Measurements from ENCODE around the gene TTPAL. TPM values are rescaled to one million over a fixed set of nuclear protein-coding genes. Genes with fewer than 3 reads are reported as not detected.

Gene TTPAL, protein sequence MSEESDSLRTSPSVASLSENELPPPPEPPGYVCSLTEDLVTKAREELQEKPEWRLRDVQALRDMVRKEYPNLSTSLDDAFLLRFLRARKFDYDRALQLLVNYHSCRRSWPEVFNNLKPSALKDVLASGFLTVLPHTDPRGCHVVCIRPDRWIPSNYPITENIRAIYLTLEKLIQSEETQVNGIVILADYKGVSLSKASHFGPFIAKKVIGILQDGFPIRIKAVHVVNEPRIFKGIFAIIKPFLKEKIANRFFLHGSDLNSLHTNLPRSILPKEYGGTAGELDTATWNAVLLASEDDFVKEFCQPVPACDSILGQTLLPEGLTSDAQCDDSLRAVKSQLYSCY
- 10 to 100 TPM; 18.0 to 18.4 TPM for total RNA-seq

DNA sequence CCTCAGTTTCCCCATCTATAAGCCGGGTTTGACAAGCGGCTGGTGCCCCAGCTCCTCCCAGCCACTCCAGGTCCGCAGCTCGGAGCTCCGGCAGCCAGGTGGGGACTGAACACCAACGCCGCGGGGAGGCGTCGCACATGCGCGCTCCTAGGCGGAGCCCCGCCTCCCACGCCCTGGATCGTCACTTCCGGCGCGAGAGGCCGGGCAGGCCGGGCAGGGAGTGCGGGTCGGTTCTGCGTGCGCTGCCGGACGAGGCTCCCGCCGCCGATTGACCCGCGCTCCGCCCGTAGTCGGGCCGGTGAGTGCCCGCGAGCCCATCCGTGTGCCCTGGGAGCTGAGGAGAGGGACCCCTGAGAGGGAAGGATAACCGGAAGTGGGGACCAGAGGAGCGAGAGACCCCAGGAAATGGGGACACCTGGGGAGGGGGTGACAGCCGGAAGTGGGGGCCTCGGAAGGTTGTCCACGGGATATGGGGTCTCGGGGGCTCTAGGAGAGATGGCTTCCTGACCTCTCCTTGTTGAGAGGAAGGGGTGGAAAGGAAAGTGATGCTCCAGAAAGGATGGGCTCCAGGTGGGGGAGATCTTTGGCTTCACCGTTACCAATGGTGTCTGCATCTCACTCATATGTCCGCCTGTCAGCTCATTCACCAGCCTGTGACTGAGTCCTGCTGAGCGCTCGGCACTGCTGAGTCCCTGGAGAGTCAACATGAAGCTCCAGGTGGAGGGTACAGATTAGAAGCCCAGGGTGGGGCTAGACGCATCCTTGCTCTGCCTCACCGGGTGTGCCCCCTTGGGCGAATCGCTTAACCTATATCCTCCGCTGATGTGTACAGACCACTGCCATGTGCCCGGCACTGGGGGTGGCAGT is at the start of gene TTPAL:
Gene TTPAL, plus strand, starts transcription at position 181 of the 867 bp plus-strand sequence. CDS start 4,126 bp downstream, outside the sequence.
- peak; percentile 91 for DNase-seq
- Mint-ChIP-seq H3K27me3 (ENCODE audit: low read depth) (peaks cover 2% of the 10 kb centered on the region), H3K4me1 (ENCODE audit: low read depth) (peaks cover 20% of the 10 kb centered on the region), H3K36me3 (ENCODE audit: low read depth) (peaks cover 5% of the 10 kb centered on the region), H3K9me3 (ENCODE audit: insufficient read depth) (no peaks in the 10 kb centered on the region), H3K4me3 (peak within 1 kb of the TSS; percentile 94), H3K27ac (peak within 1 kb of the TSS; percentile 99)
- ChIA-PET CTCF (interaction anchor here (0.8 to 1.9 kb wide), 10 partner anchors 9 to 258 kb away, joined by 3 to 14 read pairs (median 4); no protein-coding TSS in a partner anchor), POLR2A (interaction anchor here (0.7 to 1.3 kb wide), 9 partner anchors 11 to 135 kb away, joined by 3 to 4 read pairs (median 3); no protein-coding TSS in a partner anchor)
- ATAC-seq: peak; percentile 100

DNA sequence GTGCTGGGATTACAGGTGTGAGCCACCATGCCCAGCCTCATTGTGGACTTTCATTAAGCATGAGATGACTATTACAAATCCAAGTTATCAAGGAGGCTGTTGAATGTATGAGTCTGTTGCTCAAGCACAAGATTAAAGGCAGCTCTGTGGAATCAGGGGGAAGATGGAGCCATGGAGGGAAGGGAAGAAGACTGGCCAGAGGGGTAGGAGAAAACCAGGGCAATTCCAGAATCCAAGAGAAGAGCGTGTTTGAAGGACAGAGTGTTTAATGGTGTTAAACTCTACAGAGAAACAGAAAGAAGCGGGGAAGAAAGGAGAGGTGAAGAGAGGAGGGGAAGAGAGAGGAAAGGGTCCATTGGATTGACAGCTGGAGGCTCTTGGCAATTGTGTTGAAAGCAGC is 49.8 kb upstream of the TTPAL start:
- Mint-ChIP-seq H3K36me3 (ENCODE audit: low read depth) (no peaks in the 10 kb centered on the region), H3K9me3 (ENCODE audit: insufficient read depth) (no peaks in the 10 kb centered on the region), H3K4me1 (ENCODE audit: low read depth) (no peaks in the 10 kb centered on the region), H3K4me3 (no peak overlapping the region), H3K27me3 (ENCODE audit: low read depth) (no peaks in the 10 kb centered on the region), H3K27ac (no peak overlapping the region)
- ATAC-seq (no peak), DNase-seq (no peak)
- ChIA-PET CTCF (no interaction called here), POLR2A (no interaction called here)

DNA sequence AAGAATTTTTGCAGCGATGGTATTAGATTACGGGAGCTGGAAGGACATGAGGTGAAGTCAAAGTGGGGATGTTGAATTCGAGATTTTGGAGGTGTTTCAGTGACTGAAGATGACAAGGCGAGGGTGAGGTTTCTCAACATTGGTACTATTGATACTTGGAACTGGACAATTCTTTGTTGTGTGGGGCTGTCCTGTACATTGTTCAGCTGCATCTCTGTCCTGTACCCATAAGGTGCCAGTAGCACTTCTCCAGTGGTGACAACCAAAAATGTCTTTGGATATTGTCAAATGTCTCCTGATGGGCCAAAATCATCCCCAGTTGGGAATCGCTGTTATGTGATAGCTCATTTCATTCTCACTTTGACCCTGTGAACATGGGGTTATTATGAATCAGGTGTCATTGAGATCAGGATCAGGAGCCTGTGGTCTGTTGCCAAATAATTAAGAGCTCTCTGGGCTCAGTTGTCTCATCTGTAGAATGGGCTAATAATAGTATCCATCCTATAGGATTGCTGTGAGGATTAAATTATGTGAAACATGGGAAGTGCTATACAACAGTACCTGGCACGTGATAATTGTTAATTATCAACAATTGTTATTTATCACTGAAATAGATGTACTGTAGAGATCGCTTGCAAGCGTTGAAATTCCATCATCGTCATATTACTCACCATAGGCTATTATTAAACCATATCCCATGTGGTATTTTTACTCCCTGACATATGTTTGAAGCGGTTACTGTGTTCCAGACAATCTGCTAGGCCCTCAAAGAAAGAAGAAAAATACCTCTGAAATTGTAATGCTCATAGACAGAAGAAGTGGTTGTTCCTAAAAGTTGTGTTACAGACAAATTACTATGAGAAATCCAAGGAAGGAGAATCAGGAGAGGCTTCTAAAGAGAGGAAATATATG is 48.5 kb upstream of the TTPAL start:
- ChIA-PET CTCF (no interaction called here), POLR2A (no interaction called here)
- DNase-seq: no peak
- Mint-ChIP-seq H3K9me3 (ENCODE audit: insufficient read depth) (no peaks in the 10 kb centered on the region), H3K36me3 (ENCODE audit: low read depth) (no peaks in the 10 kb centered on the region), H3K4me3 (no peak overlapping the region), H3K27me3 (ENCODE audit: low read depth) (no peaks in the 10 kb centered on the region), H3K4me1 (ENCODE audit: low read depth) (no peaks in the 10 kb centered on the region), H3K27ac (no peak overlapping the region)
- ATAC-seq: no peak

DNA sequence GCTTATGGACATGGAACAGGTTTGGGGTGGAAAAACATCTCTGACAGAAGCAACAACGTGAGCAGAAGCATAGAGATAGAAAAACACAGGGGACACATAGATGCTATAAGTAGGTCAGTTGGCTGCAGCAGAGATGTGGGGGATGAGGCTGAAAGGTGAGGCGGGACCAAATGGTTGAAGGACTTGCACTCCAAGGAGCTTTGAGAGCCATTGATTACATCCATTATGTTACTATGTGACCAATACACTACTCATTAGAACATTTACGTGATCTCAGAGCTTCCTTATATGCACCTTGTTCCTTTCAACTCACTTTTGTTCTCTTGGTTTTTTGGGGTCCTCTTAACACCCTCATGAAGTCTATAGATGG is 47.9 kb upstream of the TTPAL start:
- H3K27me3 Mint-ChIP-seq (ENCODE audit: low read depth): peaks cover 2% of the 10 kb centered on the region
- H3K4me3 Mint-ChIP-seq: no peak overlapping the region
- DNase-seq: no peak
- H3K27ac Mint-ChIP-seq: no peak overlapping the region
- ChIA-PET POLR2A (no interaction called here), CTCF (no interaction called here)
- no peak for ATAC-seq
- no peaks in the 10 kb centered on the region for H3K36me3 Mint-ChIP-seq (ENCODE audit: low read depth)
- no peaks in the 10 kb centered on the region for H3K4me1 Mint-ChIP-seq (ENCODE audit: low read depth)
- H3K9me3 Mint-ChIP-seq (ENCODE audit: insufficient read depth): no peaks in the 10 kb centered on the region

DNA sequence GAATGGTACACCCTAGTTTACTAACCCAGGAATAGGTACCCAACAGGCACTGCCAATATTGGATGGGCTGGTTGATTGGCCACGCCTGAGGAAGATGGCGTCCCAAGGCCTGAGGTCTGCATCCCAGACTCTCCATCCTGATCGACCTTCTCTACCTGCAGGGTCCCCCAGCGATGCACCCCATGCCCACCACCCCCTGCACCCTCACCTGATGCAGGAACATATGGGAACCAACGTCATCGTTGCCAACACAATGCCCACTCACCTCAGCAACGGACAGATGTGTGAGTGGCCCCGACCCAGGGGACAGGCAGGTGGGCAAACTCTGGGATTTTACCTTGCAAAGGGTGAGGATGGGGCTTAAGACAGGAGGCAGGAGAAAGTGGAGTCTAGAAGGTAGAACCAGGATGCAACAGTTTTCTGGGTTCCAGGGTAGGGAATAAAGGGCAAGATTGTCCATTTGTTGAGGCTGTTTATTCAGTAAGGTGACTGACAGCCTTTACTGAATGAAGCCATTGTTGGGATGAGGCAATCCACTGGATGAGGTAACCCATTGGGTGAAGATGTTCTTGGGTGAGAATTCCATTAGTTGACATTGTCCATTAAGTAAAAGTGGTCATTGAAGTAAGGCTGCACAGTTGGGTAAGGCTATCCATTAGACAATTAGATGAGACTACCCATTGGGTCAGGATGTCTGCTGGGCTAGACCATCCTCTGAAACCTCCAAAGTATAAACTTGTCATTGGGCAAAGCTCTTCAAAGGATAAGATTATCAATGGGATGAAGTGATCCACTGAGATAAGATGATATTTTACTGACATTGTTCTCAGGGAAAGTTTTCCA is 47.3 kb upstream of the TTPAL start:
- Mint-ChIP-seq H3K27me3 (ENCODE audit: low read depth) (peaks cover 5% of the 10 kb centered on the region), H3K27ac (no peak overlapping the region), H3K4me1 (ENCODE audit: low read depth) (no peaks in the 10 kb centered on the region), H3K9me3 (ENCODE audit: insufficient read depth) (no peaks in the 10 kb centered on the region), H3K36me3 (ENCODE audit: low read depth) (no peaks in the 10 kb centered on the region), H3K4me3 (no peak overlapping the region)
- DNase-seq (no peak), ATAC-seq (no peak)
- POLR2A ChIA-PET: no interaction called here
- CTCF ChIA-PET: no interaction called here

DNA sequence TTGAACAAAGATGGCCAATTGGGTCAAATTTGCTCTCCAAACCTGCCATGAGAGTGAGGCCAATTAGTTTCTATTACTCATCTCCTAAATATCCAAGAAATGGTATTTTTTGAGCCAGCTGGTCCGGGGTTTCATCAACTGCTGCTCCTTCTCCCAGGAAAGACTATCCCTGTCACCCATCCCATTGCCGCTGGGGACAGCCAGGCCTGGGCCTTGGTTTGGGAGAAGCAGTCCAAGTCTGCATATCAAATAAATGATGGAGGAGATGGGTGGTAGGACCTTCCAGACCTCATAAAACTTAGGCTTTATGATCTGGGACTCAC is 46.7 kb upstream of the TTPAL start:
- no peak for ATAC-seq
- Mint-ChIP-seq H3K4me3 (no peak overlapping the region), H3K9me3 (ENCODE audit: insufficient read depth) (no peaks in the 10 kb centered on the region), H3K36me3 (ENCODE audit: low read depth) (no peaks in the 10 kb centered on the region), H3K27me3 (ENCODE audit: low read depth) (peaks cover 5% of the 10 kb centered on the region), H3K27ac (no peak overlapping the region), H3K4me1 (ENCODE audit: low read depth) (no peaks in the 10 kb centered on the region)
- CTCF ChIA-PET: no interaction called here
- POLR2A ChIA-PET: no interaction called here
- no peak for DNase-seq

DNA sequence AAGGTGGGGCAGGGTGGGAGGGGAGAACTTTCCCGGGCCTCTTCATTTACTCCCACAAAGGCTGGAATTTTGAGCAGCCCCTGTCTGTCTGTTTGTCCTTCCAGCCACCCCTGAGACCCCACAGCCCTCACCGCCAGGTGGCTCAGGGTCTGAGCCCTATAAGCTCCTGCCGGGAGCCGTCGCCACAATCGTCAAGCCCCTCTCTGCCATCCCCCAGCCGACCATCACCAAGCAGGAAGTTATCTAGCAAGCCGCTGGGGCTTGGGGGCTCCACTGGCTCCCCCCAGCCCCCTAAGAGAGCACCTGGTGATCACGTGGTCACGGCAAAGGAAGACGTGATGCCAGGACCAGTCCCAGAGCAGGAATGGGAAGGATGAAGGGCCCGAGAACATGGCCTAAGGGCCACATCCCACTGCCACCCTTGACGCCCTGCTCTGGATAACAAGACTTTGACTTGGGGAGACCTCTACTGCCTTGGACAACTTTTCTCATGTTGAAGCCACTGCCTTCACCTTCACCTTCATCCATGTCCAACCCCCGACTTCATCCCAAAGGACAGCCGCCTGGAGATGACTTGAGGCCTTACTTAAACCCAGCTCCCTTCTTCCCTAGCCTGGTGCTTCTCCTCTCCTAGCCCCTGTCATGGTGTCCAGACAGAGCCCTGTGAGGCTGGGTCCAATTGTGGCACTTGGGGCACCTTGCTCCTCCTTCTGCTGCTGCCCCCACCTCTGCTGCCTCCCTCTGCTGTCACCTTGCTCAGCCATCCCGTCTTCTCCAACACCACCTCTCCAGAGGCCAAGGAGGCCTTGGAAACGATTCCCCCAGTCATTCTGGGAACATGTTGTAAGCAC is 46.0 kb upstream of the TTPAL start:
- Mint-ChIP-seq H3K9me3 (ENCODE audit: insufficient read depth) (no peaks in the 10 kb centered on the region), H3K36me3 (ENCODE audit: low read depth) (no peaks in the 10 kb centered on the region), H3K4me3 (no peak overlapping the region), H3K27ac (no peak overlapping the region), H3K4me1 (ENCODE audit: low read depth) (no peaks in the 10 kb centered on the region), H3K27me3 (ENCODE audit: low read depth) (peaks cover 5% of the 10 kb centered on the region)
- ATAC-seq (no peak), DNase-seq (no peak)
- ChIA-PET CTCF (no interaction called here), POLR2A (no interaction called here)

DNA sequence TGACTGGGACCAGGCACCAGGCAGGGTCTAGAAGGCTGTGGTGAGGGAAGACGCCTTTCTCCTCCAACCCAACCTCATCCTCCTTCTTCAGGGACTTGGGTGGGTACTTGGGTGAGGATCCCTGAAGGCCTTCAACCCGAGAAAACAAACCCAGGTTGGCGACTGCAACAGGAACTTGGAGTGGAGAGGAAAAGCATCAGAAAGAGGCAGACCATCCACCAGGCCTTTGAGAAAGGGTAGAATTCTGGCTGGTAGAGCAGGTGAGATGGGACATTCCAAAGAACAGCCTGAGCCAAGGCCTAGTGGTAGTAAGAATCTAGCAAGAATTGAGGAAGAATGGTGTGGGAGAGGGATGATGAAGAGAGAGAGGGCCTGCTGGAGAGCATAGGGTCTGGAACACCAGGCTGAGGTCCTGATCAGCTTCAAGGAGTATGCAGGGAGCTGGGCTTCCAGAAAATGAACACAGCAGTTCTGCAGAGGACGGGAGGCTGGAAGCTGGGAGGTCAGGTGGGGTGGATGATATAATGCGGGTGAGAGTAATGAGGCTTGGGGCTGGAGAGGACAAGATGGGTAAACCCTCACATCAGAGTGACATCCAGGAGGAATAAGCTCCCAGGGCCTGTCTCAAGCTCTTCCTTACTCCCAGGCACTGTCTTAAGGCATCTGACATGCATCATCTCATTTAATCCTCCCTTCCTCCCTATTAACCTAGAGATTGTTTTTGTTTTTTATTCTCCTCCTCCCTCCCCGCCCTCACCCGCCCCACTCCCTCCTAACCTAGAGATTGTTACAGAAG is 45.2 kb upstream of the TTPAL start:
- Mint-ChIP-seq H3K4me3 (no peak overlapping the region), H3K27me3 (ENCODE audit: low read depth) (peaks cover 5% of the 10 kb centered on the region), H3K27ac (no peak overlapping the region), H3K9me3 (ENCODE audit: insufficient read depth) (no peaks in the 10 kb centered on the region), H3K4me1 (ENCODE audit: low read depth) (no peaks in the 10 kb centered on the region), H3K36me3 (ENCODE audit: low read depth) (no peaks in the 10 kb centered on the region)
- ChIA-PET CTCF (no interaction called here), POLR2A (no interaction called here)
- no peak for ATAC-seq
- no peak for DNase-seq

DNA sequence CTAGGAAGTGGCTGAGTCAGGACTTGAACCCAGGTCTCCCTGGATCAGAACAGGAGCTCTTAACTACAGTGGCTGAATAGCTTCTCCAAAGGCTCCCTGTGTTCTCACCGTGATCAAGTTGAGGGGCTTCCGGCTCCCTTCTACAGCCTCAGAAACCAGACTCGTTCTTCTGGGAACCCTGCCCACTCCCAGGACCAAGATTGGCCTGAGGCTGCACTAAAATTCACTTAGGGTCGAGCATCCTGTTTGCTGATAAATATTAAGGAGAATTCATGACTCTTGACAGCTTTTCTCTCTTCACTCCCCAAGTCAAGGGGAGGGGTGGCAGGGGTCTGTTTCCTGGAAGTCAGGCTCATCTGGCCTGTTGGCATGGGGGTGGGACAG is 44.6 kb upstream of the TTPAL start:
- DNase-seq (no peak), ATAC-seq (no peak)
- no peaks in the 10 kb centered on the region for H3K36me3 Mint-ChIP-seq (ENCODE audit: low read depth)
- no peak overlapping the region for H3K4me3 Mint-ChIP-seq
- H3K27me3 Mint-ChIP-seq (ENCODE audit: low read depth): peaks cover 5% of the 10 kb centered on the region
- no peak overlapping the region for H3K27ac Mint-ChIP-seq
- ChIA-PET POLR2A (no interaction called here), CTCF (no interaction called here)
- no peaks in the 10 kb centered on the region for H3K4me1 Mint-ChIP-seq (ENCODE audit: low read depth)
- no peaks in the 10 kb centered on the region for H3K9me3 Mint-ChIP-seq (ENCODE audit: insufficient read depth)

DNA sequence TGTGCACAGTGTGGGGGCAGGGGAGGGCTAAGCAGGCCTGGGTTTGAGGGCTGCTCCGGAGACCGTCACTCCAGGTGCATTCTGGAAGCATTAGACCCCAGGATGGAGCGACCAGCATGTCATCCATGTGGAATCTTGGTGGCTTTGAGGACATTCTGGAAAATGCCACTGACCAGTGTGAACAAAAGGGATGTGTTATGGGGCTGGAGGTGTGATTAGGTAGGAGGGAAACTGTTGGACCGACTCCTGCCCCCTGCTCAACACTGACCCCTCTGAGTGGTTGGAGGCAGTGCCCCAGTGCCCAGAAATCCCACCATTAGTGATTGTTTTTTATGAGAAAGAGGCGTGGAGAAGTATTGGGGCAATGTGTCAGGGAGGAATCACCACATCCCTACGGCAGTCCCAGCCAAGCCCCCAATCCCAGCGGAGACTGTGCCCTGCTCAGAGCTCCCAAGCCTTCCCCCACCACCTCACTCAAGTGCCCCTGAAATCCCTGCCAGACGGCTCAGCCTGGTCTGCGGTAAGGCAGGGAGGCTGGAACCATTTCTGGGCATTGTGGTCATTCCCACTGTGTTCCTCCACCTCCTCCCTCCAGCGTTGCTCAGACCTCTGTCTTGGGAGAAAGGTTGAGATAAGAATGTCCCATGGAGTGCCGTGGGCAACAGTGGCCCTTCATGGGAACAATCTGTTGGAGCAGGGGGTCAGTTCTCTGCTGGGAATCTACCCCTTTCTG is 44.0 kb upstream of the TTPAL start:
- ChIA-PET POLR2A (no interaction called here), CTCF (no interaction called here)
- DNase-seq: no peak
- Mint-ChIP-seq H3K36me3 (ENCODE audit: low read depth) (no peaks in the 10 kb centered on the region), H3K27ac (no peak overlapping the region), H3K9me3 (ENCODE audit: insufficient read depth) (no peaks in the 10 kb centered on the region), H3K27me3 (ENCODE audit: low read depth) (peaks cover 5% of the 10 kb centered on the region), H3K4me1 (ENCODE audit: low read depth) (no peaks in the 10 kb centered on the region), H3K4me3 (no peak overlapping the region)
- no peak for ATAC-seq

Measured in activated CD8-positive, alpha-beta T cell treated with anti-CD3 and anti-CD28 coated beads, Interleukin-2, amount 10 ng/mL, durations not matched to agents 7 days and 5 days (primary cell).